ENCODE data around the gene THSD7B. TPM values are rescaled to one million over a fixed set of nuclear protein-coding genes. Genes with fewer than 3 reads are reported as not detected.

The THSD7B gene
- total and polyA plus RNA-seq, 2 of the 8 experiments (the other 6 are each of a cell fraction or from before 2014, with no cell fraction given), result 0.60 to 2.9 TPM

DNA sequence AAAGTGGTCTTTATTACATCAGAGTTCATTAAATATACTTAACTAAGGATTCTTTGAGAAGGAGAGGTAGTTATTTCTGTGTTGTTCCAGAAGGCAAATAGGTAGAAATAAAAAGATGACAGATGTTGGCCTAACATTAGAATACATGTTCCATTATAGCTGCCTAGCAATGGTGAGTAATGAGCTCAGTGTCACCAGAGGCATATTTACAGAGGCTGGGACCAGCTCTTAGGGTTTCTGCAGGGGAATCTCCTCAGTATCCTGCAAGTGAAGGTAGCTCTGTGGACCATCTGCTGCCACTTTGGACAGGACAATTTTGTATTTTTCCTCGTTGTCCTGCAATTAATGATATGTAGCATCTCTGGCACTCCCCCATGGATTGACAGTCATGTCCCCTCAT is 416.0 kb downstream of the THSD7B start (continued):
- TF ChIP-seq MAX (IDR thresholded peaks at IDR 0.05) (no peak), RNF2 (IDR thresholded peaks at IDR 0.05; ENCODE audit: borderline replicate concordance, low read depth, low read length, missing control alignments, poor library complexity, severe bottlenecking) (no peak), CEBPB (IDR thresholded peaks at IDR 0.05; ENCODE audit: low read depth, low read length) (no peak), GABPA (IDR thresholded peaks at IDR 0.05; ENCODE audit: borderline replicate concordance, insufficient read depth, low read length) (no peak), ZNF274 (IDR thresholded peaks at IDR 0.05; ENCODE audit: borderline replicate concordance, extremely low read depth, low read length) (no peak), MAFK (IDR thresholded peaks at IDR 0.05; ENCODE audit: low read depth, low read length) (no peak), EZH2 (IDR thresholded peaks at IDR 0.05; ENCODE audit: low read depth, low read length, severe bottlenecking) (no peak)
